HepG2 (cell line): ENCODE measurements around the gene BYSL. TPM values are rescaled to one million over a fixed set of nuclear protein-coding genes. Genes with fewer than 3 reads are reported as not detected.
A peak's percentile ranks its signal among the peaks of the same experiment; 100 is the strongest.

Experiments
- BRF2 ChIP-seq: sonication (generic); formaldehyde crosslinking; IDR thresholded peaks from 2 replicates; pipeline ENCODE4 v1.8.1; 2022; ENCODE audit warnings: mild to moderate bottlenecking, missing genetic modification reagents
- GPN1 ChIP-seq: sonication (generic); formaldehyde crosslinking; IDR thresholded peaks from 2 replicates; pipeline ENCODE4 v1.5.1; 2020; ENCODE audit warnings: missing genetic modification reagents, borderline replicate concordance
- HOXA5 ChIP-seq: sonication (generic); formaldehyde crosslinking; IDR thresholded peaks from 2 replicates; pipeline ENCODE4 v1.4.0; 2020; ENCODE audit warnings: missing genetic modification reagents
- MYC ChIP-seq: sonication (generic); formaldehyde crosslinking; IDR thresholded peaks from 2 replicates; pipeline ENCODE4 v1.9.0; 2021; ENCODE audit warnings: missing genetic modification reagents, borderline replicate concordance
- PPARG ChIP-seq: conservative IDR thresholded peaks from 2 replicates; pipeline ENCODE4 v1.6.1; 2016; ENCODE audit warnings: missing biosample characterization, missing genetic modification reagents
- PRDM10 ChIP-seq: sonication (generic); formaldehyde crosslinking; IDR thresholded peaks from 2 replicates; pipeline ENCODE4 v1.4.0; 2020; ENCODE audit warnings: low read depth, missing genetic modification reagents
- RARA ChIP-seq: IDR thresholded peaks from 2 replicates; pipeline ENCODE4 v1.6.1; 2016; ENCODE audit warnings: missing genetic modification reagents, missing compliant biosample characterization
- RFXAP ChIP-seq: sonication (generic); formaldehyde crosslinking; IDR thresholded peaks from 2 replicates; pipeline ENCODE4 v1.4.0; 2020; ENCODE audit warnings: missing genetic modification reagents, borderline replicate concordance
- SP4 ChIP-seq: sonication (generic); formaldehyde crosslinking; IDR thresholded peaks from 2 replicates; pipeline ENCODE4 v1.8.1; 2023; ENCODE audit warnings: mild to moderate bottlenecking, missing genetic modification reagents
- SSRP1 ChIP-seq: IDR thresholded peaks from 2 replicates; pipeline ENCODE4 v1.6.1; 2016; ENCODE audit warnings: control low read depth
- ZBTB10 ChIP-seq: sonication (generic); formaldehyde crosslinking; IDR thresholded peaks from 2 replicates; pipeline ENCODE4 v1.4.0; 2020; ENCODE audit warnings: missing genetic modification reagents, borderline replicate concordance
- ZBTB34 ChIP-seq: sonication (generic); formaldehyde crosslinking; IDR thresholded peaks from 2 replicates; pipeline ENCODE4 v1.8.0; 2022; ENCODE audit warnings: mild to moderate bottlenecking, missing genetic modification reagents
- ZEB1 ChIP-seq: IDR thresholded peaks from 2 replicates; pipeline ENCODE4 v1.6.1; 2012; ENCODE audit warnings: mild to moderate bottlenecking, low read depth, inconsistent platforms; ENCODE audit not compliant: insufficient replicate concordance
- ZNF124 ChIP-seq: sonication (generic); formaldehyde crosslinking; IDR thresholded peaks from 2 replicates; pipeline ENCODE4 v1.4.0; 2020; ENCODE audit warnings: missing genetic modification reagents
- ZNF234 ChIP-seq: sonication (generic); formaldehyde crosslinking; conservative IDR thresholded peaks from 2 replicates; pipeline ENCODE4 v1.5.1; 2020; ENCODE audit warnings: mild to moderate bottlenecking, missing genetic modification reagents
- ZNF431 ChIP-seq: sonication (generic); formaldehyde crosslinking; IDR thresholded peaks from 2 replicates; pipeline ENCODE4 v1.9.0; 2022; ENCODE audit warnings: missing genetic modification reagents, low read depth, mild to moderate bottlenecking, borderline replicate concordance
- ZNF512B ChIP-seq: sonication (generic); formaldehyde crosslinking; IDR thresholded peaks from 2 replicates; pipeline ENCODE4 v1.5.1; 2020; ENCODE audit warnings: missing genetic modification reagents, mild to moderate bottlenecking, borderline replicate concordance
- ZNF598 ChIP-seq: sonication (generic); formaldehyde crosslinking; IDR thresholded peaks from 2 replicates; pipeline ENCODE4 v1.5.1; 2020; ENCODE audit warnings: mild to moderate bottlenecking, missing genetic modification reagents, borderline replicate concordance
- ZNF83 ChIP-seq: sonication (generic); formaldehyde crosslinking; IDR thresholded peaks from 2 replicates; pipeline ENCODE4 v1.4.0; 2020; ENCODE audit warnings: missing genetic modification reagents, mild to moderate bottlenecking, borderline replicate concordance
- polyA plus RNA-seq, 8 experiments: library from polyadenylated mRNA; depleted of rRNA in 3 of 8; stranded (reverse) in 7 of 8; unstranded in 1 of 8; fragments of >200 nt; fragmentation: Illumina TruSeq in 4 of 8; extraction: Trizol in 4 of 8; gene quantifications; 2 replicates each; pipeline versions ENCODE4 v1.2.1 to v1.2.3, GENCODE V29; 2011 to 2016; ENCODE audit warnings: low read depth in 4 of 8, missing spikeins in 1 of 8, mixed read lengths in 1 of 8; ENCODE audit not compliant: insufficient read depth in 1 of 8
- total RNA-seq, 5 experiments: library from RNA; depleted of rRNA; stranded (reverse); fragments of >200 nt; fragmentation: Illumina TruSeq; extraction: Trizol; gene quantifications; 2 replicates each; pipeline ENCODE4 v1.2.3, GENCODE V29; 2016; ENCODE audit warnings: low read depth in 1 of 5

Gene BYSL
- total and polyA plus RNA-seq, 2 of the 13 experiments (the other 11 are each of a cell fraction or from before 2014, with no cell fraction given) = 27.9 to 28.6 TPM

- no peak for TF ChIP-seq HOXA5
- TF ChIP-seq SP4 = no peak
- no peak for TF ChIP-seq BRF2 (CRISPR knock-in tag)
- no peak for TF ChIP-seq GPN1 (CRISPR knock-in tag)
- peak; percentile 37; the same call in 1 of the 2 replicates for TF ChIP-seq ZNF234 (CRISPR knock-in tag)
- no peak for TF ChIP-seq ZBTB10 (CRISPR knock-in tag)
- TF ChIP-seq ZNF598 = no peak
- TF ChIP-seq PPARG = no peak
- no peak for TF ChIP-seq ZNF431 (CRISPR knock-in tag)
- TF ChIP-seq MYC (CRISPR knock-in tag) = peak; percentile 20; the same call in 1 of the 2 replicates
- TF ChIP-seq ZBTB34 = 0 out of 2 replicates have a peak, but pooled peaks have one; percentile 1
- no peak for TF ChIP-seq ZNF83 (CRISPR knock-in tag)
- no peak for TF ChIP-seq ZEB1
- no peak for TF ChIP-seq SSRP1
- TF ChIP-seq RFXAP (CRISPR knock-in tag) = no peak
- no peak for TF ChIP-seq ZNF512B
- no peak for TF ChIP-seq PRDM10 (CRISPR knock-in tag)
- TF ChIP-seq RARA (CRISPR knock-in tag) = no peak
- TF ChIP-seq ZNF124 (CRISPR knock-in tag) = no peak
Measured at GRCh38 chr6:41921712-41921998, 356 bp downstream of the BYSL start (continued).
